Measurements from ENCODE around the gene DISP3. TPM values are rescaled to one million over a fixed set of nuclear protein-coding genes. Genes with fewer than 3 reads are reported as not detected.

Gene DISP3
- total and polyA plus RNA-seq, 9 of the 15 experiments (the other 6 are each of a cell fraction or from before 2014, with no cell fraction given): 0.03 to 0.19 (median 0.15) TPM; not detected in 5

- TF ChIP-seq HMG20B (CRISPR knock-in tag; IDR thresholded peaks at IDR 0.05) (no peak), FOXJ2 (tag; IDR thresholded peaks at IDR 0.05) (no peak), EP300 (IDR thresholded peaks at IDR 0.05; ENCODE audit: low read length) (no peak), RBM34 (IDR thresholded peaks at IDR 0.05; ENCODE audit: borderline replicate concordance, insufficient read depth, low read length) (no peak), ZNF408 (CRISPR knock-in tag; IDR thresholded peaks at IDR 0.05; ENCODE audit: low read depth) (no peak), TEAD1 (CRISPR knock-in tag; IDR thresholded peaks at IDR 0.05) (peak in 1 of 2 experiments; percentile 98; a peak in 2 of 4 replicates), ZNF134 (CRISPR knock-in tag; conservative IDR thresholded peaks at IDR 0.05) (no peak), SPI1 (IDR thresholded peaks at IDR 0.05; ENCODE audit: borderline replicate concordance, low read depth, low read length) (no peak)
- TF ChIP-seq, protein P1, sequence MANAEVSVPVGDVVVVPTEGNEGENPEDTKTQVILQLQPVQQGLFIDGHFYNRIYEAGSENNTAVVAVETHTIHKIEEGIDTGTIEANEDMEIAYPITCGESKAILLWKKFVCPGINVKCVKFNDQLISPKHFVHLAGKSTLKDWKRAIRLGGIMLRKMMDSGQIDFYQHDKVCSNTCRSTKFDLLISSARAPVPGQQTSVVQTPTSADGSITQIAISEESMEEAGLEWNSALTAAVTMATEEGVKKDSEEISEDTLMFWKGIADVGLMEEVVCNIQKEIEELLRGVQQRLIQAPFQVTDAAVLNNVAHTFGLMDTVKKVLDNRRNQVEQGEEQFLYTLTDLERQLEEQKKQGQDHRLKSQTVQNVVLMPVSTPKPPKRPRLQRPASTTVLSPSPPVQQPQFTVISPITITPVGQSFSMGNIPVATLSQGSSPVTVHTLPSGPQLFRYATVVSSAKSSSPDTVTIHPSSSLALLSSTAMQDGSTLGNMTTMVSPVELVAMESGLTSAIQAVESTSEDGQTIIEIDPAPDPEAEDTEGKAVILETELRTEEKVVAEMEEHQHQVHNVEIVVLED (CRISPR knock-in tag; IDR thresholded peaks at IDR 0.05): no peak
Observed at GRCh38 chr1:11550664-11551283, 71.8 kb downstream of the DISP3 start (continued).

- Histone ChIP-seq H3K27me3 (ENCODE audit: control insufficient read depth in 2 of 2, insufficient read depth in 2 of 2, low read length in 2 of 2) (peaks cover 2 to 24% of the 10 kb centered on the region in 2 experiments), H3K4me1 (replicated peaks in 1 of 2; ENCODE audit: control insufficient read depth in 2 of 2, insufficient read depth in 2 of 2, low read length in 2 of 2) (peaks cover 0 to 5% of the 10 kb centered on the region in 2 experiments; a peak in 3 of 5 replicates), H3K9me3 (replicated peaks; ENCODE audit: control insufficient read depth, insufficient read depth, low read depth, low read length) (no peaks in the 10 kb centered on the region), H3K4me2 (ENCODE audit: insufficient read depth, low read length) (no peak overlapping the region), H3K9me1 (ENCODE audit: control insufficient read depth, insufficient read depth, low read length) (no peaks in the 10 kb centered on the region), H4K20me1 (replicated peaks; ENCODE audit: control insufficient read depth, insufficient read depth, low read length) (peaks cover 10% of the 10 kb centered on the region; the same call in 1 of the 2 replicates), H2AFZ (ENCODE audit: low read depth, low read length) (no peak overlapping the region), H3K27ac (ENCODE audit: extremely low read depth, low read depth, low read length) (no peak overlapping the region), H3K36me3 (ENCODE audit: control insufficient read depth, insufficient read depth, low read length) (no peaks in the 10 kb centered on the region), H3K4me3 (no peak overlapping the region), H3K79me2 (ENCODE audit: control insufficient read depth, insufficient read depth, low read length) (no peaks in the 10 kb centered on the region), H3K9ac (ENCODE audit: insufficient read depth in 1 of 2, low read depth in 2 of 2, low read length in 2 of 2) (no peak overlapping the region)
- in situ Hi-C loops (cut with MboI): no loop called here
- intact Hi-C loops (cut with micrococcal nuclease): no loop called here
- CTCF ChIA-PET (ENCODE audit: low intra/inter-chr PET ratio): no interaction called here
- BruUV-seq (replicated peaks): no TSS peak
- no peak for TF ChIP-seq ZNF217 (CRISPR knock-in tag; IDR thresholded peaks at IDR 0.05)
- TF ChIP-seq E2F3 (CRISPR knock-in tag; IDR thresholded peaks at IDR 0.05): no peak
- TF ChIP-seq ZFP30 (CRISPR knock-in tag; IDR thresholded peaks at IDR 0.05; ENCODE audit: borderline replicate concordance): no peak
- no peak for TF ChIP-seq OTX1 (CRISPR knock-in tag; IDR thresholded peaks at IDR 0.05)
- TF ChIP-seq DDX20 (tag; IDR thresholded peaks at IDR 0.05; ENCODE audit: low read depth): no peak
- FAIRE-seq (no peak), ATAC-seq (no peak), DNase-seq (ENCODE audit: extremely low read depth in 1 of 4, low spot score in 3 of 4) (no peak)
- POLR2A ChIA-PET: no interaction called here
- WGBS (ENCODE audit: insufficient coverage, low coverage, missing lambda C conversion rate): 0% methylated on average over 8 of the region's 8 CpGs
Observed at GRCh38 chr1:11558276-11558675, 79.3 kb downstream of the DISP3 start.
